Urinary bladder (tissue), 4 donors: Measurements from ENCODE around the gene AK1. TPM values are rescaled to one million over a fixed set of nuclear protein-coding genes. Genes with fewer than 3 reads are reported as not detected.

Experiments used
- DNase-seq: peaks from one replicate; pipeline ENCODE4 v3.0.0-alpha.2; 2015; ENCODE audit errors: extremely low spot score
- H3K27ac ChIP-seq: one replicate; pipeline ENCODE4 v1.5.1; 2013; ENCODE audit warnings: low read depth, mild to moderate bottlenecking, moderate library complexity
- H3K36me3 ChIP-seq: one replicate; pipeline ENCODE4 v1.6.1; 2013; ENCODE audit warnings: mild to moderate bottlenecking, moderate library complexity; ENCODE audit not compliant: insufficient read depth
- H3K4me1 ChIP-seq: one replicate; pipeline ENCODE4 v1.6.1; 2013; ENCODE audit warnings: mild to moderate bottlenecking, moderate library complexity; ENCODE audit not compliant: insufficient read depth
- H3K4me3 ChIP-seq: one replicate; pipeline ENCODE4 v1.5.1; 2013; ENCODE audit warnings: low read depth, low read length
- WGBS: extraction: QIAGEN DNeasy Blood & Tissue Kit; methylation state at CpG from one replicate; pipeline ENCODE4 v1.1.7; 2013; 5-methylcytosine and 5-hydroxymethylcytosine counted together
- polyA plus RNA-seq: library from polyadenylated mRNA; stranded (reverse); fragments of 200-250 nt; gene quantifications from one replicate; pipeline ENCODE4 v1.2.3, GENCODE V29; 2013
- small RNA-seq: library from RNA; depleted of rRNA; stranded (forward); fragments of <200 nt; gene quantifications from one replicate; pipeline ENCODE3, GENCODE V24; 2014
- total RNA-seq: library from RNA; depleted of rRNA; stranded (reverse); fragments of >200 nt; gene quantifications from one replicate; pipeline ENCODE4 v1.2.3, GENCODE V29; 2014
- donor health status: healthy with polysubstance abuse.
- donor health status: healthy.

AK1 gene
- total and polyA plus RNA-seq, 2 donors = 27.3 to 57.2 TPM

- no peak for DNase-seq
- Histone ChIP-seq H3K27ac (no peak overlapping the region), H3K4me1 (no peaks in the 10 kb centered on the region), H3K4me3 (no peak overlapping the region), H3K36me3 (no peaks in the 10 kb centered on the region)
- 32% methylated on average over 1 of the region's 1 CpG for WGBS
Measured at GRCh38 chr9:127833555-127833954, 43.9 kb downstream of the AK1 start.

GRCh38 chr9:127832248-127832647 is 45.2 kb downstream of the AK1 start:
- H3K4me3 ChIP-seq = no peak overlapping the region
- WGBS = 72% methylated on average over 7 of the region's 7 CpGs
- H3K27ac ChIP-seq = no peak overlapping the region
- no peaks in the 10 kb centered on the region for H3K4me1 ChIP-seq
- no peaks in the 10 kb centered on the region for H3K36me3 ChIP-seq
- no peak for DNase-seq

- Histone ChIP-seq H3K4me1 (no peaks in the 10 kb centered on the region), H3K4me3 (no peak overlapping the region), H3K36me3 (peaks cover 3% of the 10 kb centered on the region), H3K27ac (peak overlapping the region; percentile 69)
- no peak for DNase-seq
- 79% methylated on average over 6 of the region's 6 CpGs for WGBS
Measured at GRCh38 chr9:127829205-127829906, 48.1 kb downstream of the AK1 start.

GRCh38 chr9:127828262-127829031 is 49.0 kb downstream of the AK1 start:
- DNase-seq = peak; percentile 62
- Histone ChIP-seq H3K4me1 (no peaks in the 10 kb centered on the region), H3K36me3 (peaks cover 3% of the 10 kb centered on the region), H3K4me3 (no peak overlapping the region), H3K27ac (peak overlapping the region; percentile 80)
- WGBS = 8% methylated on average over 34 of the region's 34 CpGs

GRCh38 chr9:127826253-127826913 is 51.1 kb downstream of the AK1 start:
- Histone ChIP-seq H3K36me3 (peaks cover 3% of the 10 kb centered on the region), H3K4me1 (no peaks in the 10 kb centered on the region), H3K27ac (no peak overlapping the region), H3K4me3 (no peak overlapping the region)
- no peak for DNase-seq
- WGBS = 61% methylated on average over 7 of the region's 7 CpGs

- no peak overlapping the region for H3K4me3 ChIP-seq
- DNase-seq = no peak
- H3K36me3 ChIP-seq = peaks cover 3% of the 10 kb centered on the region
- no peak overlapping the region for H3K27ac ChIP-seq
- 46% methylated on average over 42 of the region's 42 CpGs for WGBS
- no peaks in the 10 kb centered on the region for H3K4me1 ChIP-seq
Measured at GRCh38 chr9:127825319-127826051, 52.0 kb downstream of the AK1 start.

GRCh38 chr9:127822108-127822507 is 55.4 kb downstream of the AK1 start:
- H3K4me3 ChIP-seq = no peak overlapping the region
- no peaks in the 10 kb centered on the region for H3K4me1 ChIP-seq
- 80% methylated on average over 4 of the region's 4 CpGs for WGBS
- no peak for DNase-seq
- no peak overlapping the region for H3K27ac ChIP-seq
- peaks cover 3% of the 10 kb centered on the region for H3K36me3 ChIP-seq

- Histone ChIP-seq H3K4me1 (no peaks in the 10 kb centered on the region), H3K4me3 (no peak overlapping the region), H3K27ac (no peak overlapping the region), H3K36me3 (peaks cover 2% of the 10 kb centered on the region)
- WGBS = 92% methylated on average over 11 of the region's 11 CpGs
- DNase-seq = no peak
Measured at GRCh38 chr9:127818574-127818973, 58.9 kb downstream of the AK1 start.

- Histone ChIP-seq H3K4me1 (no peaks in the 10 kb centered on the region), H3K36me3 (peaks cover 2% of the 10 kb centered on the region), H3K4me3 (no peak overlapping the region), H3K27ac (no peak overlapping the region)
- 86% methylated on average over 17 of the region's 17 CpGs for WGBS
- no peak for DNase-seq
Measured at GRCh38 chr9:127817881-127818434, 59.5 kb downstream of the AK1 start.

GRCh38 chr9:127816728-127817127 is 60.7 kb downstream of the AK1 start:
- H3K4me3 ChIP-seq = no peak overlapping the region
- H3K27ac ChIP-seq = no peak overlapping the region
- 86% methylated on average over 8 of the region's 8 CpGs for WGBS
- peaks cover 2% of the 10 kb centered on the region for H3K36me3 ChIP-seq
- DNase-seq = no peak
- H3K4me1 ChIP-seq = no peaks in the 10 kb centered on the region

Small RNA genes lying within 50 kb of the gene (small RNA-seq; reads per million reads assigned to genes)
- not detected for gene MIR4672
- gene RF00019 = not detected
- gene RNA5SP296 = not detected

Other genes starting within 250 kb of the AK1 start
- not detected for gene CFAP157, start 170.7 kb downstream of the AK1 start, total RNA-seq
- gene CFAP157, start 170.7 kb downstream of the AK1 start, polyA plus RNA-seq = 0.23 TPM
- 5.7 TPM for gene PTRH1, start 162.0 kb downstream of the AK1 start, total RNA-seq
- 29.8 TPM for gene PTRH1, start 162.0 kb downstream of the AK1 start, polyA plus RNA-seq
- gene TTC16, start 161.6 kb downstream of the AK1 start, total RNA-seq = not detected
- not detected for gene TTC16, start 161.6 kb downstream of the AK1 start, polyA plus RNA-seq
- gene TOR2A, start 142.4 kb downstream of the AK1 start, total RNA-seq = 3.8 TPM
- 16.5 TPM for gene TOR2A, start 142.4 kb downstream of the AK1 start, polyA plus RNA-seq
- 11.6 TPM for gene SH2D3C, start 99.0 kb downstream of the AK1 start, total RNA-seq
- gene SH2D3C, start 99.0 kb downstream of the AK1 start, polyA plus RNA-seq = 16.6 TPM
- gene CDK9, start 91.6 kb downstream of the AK1 start, total RNA-seq = 30.1 TPM
- 66.2 TPM for gene CDK9, start 91.6 kb downstream of the AK1 start, polyA plus RNA-seq
- 18.6 TPM for gene FPGS, start 74.8 kb downstream of the AK1 start, total RNA-seq
- 57.7 TPM for gene FPGS, start 74.8 kb downstream of the AK1 start, polyA plus RNA-seq
- gene ENG, start 23.0 kb downstream of the AK1 start, total RNA-seq = 16.4 TPM
- gene ENG, start 23.0 kb downstream of the AK1 start, polyA plus RNA-seq = 196 TPM
- 17.7 TPM for gene ST6GALNAC6, start 21.9 kb upstream of the AK1 start, total RNA-seq
- 105 TPM for gene ST6GALNAC6, start 21.9 kb upstream of the AK1 start, polyA plus RNA-seq
- 6.8 TPM for gene ST6GALNAC4, start 39.4 kb upstream of the AK1 start, total RNA-seq
- gene ST6GALNAC4, start 39.4 kb upstream of the AK1 start, polyA plus RNA-seq = 35.1 TPM
- 0.48 TPM for gene PIP5KL1, start 53.1 kb upstream of the AK1 start, total RNA-seq
- gene PIP5KL1, start 53.1 kb upstream of the AK1 start, polyA plus RNA-seq = 1.4 TPM
- 7.5 TPM for gene DPM2, start 60.2 kb upstream of the AK1 start, total RNA-seq
- 32.1 TPM for gene DPM2, start 60.2 kb upstream of the AK1 start, polyA plus RNA-seq
- 30.4 TPM for gene EEIG1, start 103.3 kb upstream of the AK1 start, total RNA-seq
- gene EEIG1, start 103.3 kb upstream of the AK1 start, polyA plus RNA-seq = 67.1 TPM
- gene NAIF1, start 189.6 kb upstream of the AK1 start, total RNA-seq = 6.9 TPM
- gene NAIF1, start 189.6 kb upstream of the AK1 start, polyA plus RNA-seq = 8.2 TPM
- gene SLC25A25, start 190.6 kb upstream of the AK1 start, total RNA-seq = 14.4 TPM
- gene SLC25A25, start 190.6 kb upstream of the AK1 start, polyA plus RNA-seq = 23.1 TPM